ENCODE results near the gene CDH22.

- no peak for TF ChIP-seq TAF1 (IDR thresholded peaks at IDR 0.05; ENCODE audit: borderline replicate concordance, insufficient read depth, low read length)
- no peak for TF ChIP-seq POLR2AphosphoS5 (IDR thresholded peaks at IDR 0.05; ENCODE audit: low read depth, low read length)
Measured at GRCh38 chr20:46139908-46140482, 168.3 kb downstream of the CDH22 start.
